ENCODE results near the gene MYH9.

The MYH9 gene

GRCh38 chr22:36284171-36284571 is 103.6 kb downstream of the MYH9 start:
- peaks cover 6% of the 10 kb centered on the region for H3F3A ChIP-seq (ENCODE audit: control insufficient read depth, insufficient read depth)

GRCh38 chr22:36282328-36282831 is 105.4 kb downstream of the MYH9 start:
- H3F3A ChIP-seq (ENCODE audit: control insufficient read depth, insufficient read depth): peaks cover 17% of the 10 kb centered on the region

More at GRCh38 chr22:36284171-36284571, 103.6 kb downstream of the MYH9 start:
- H3K4me3 ChIP-seq (ENCODE audit: low read length): no peak overlapping the region
- peaks cover 1% of the 10 kb centered on the region; the same call in 1 of the 2 replicates for H3K4me1 ChIP-seq (ENCODE audit: control insufficient read depth, low read length)
- no peak overlapping the region for H3K4me2 ChIP-seq (ENCODE audit: low read length)
- H3K27me3 ChIP-seq (ENCODE audit: control insufficient read depth, low read length): no peaks in the 10 kb centered on the region
- no peak overlapping the region for H3K27ac ChIP-seq (ENCODE audit: low read depth, low read length)
- H3K36me3 ChIP-seq (ENCODE audit: control insufficient read depth, low read length): peaks cover 78% of the 10 kb centered on the region
- peaks cover 3% of the 10 kb centered on the region for H4K20me1 ChIP-seq (ENCODE audit: control insufficient read depth, insufficient read depth, low read depth, low read length)
- H3K9me2 ChIP-seq (replicated peaks; ENCODE audit: control insufficient read depth, low read length): no peaks in the 10 kb centered on the region
- no peaks in the 10 kb centered on the region for H3K9me3 ChIP-seq (ENCODE audit: control insufficient read depth, insufficient read depth, low read length)
- TF ChIP-seq EZH2phosphoT487 (IDR thresholded peaks at IDR 0.05; ENCODE audit: borderline replicate concordance, low read length): no peak
- TF ChIP-seq CTCF (IDR thresholded peaks at IDR 0.05; ENCODE audit: low read depth, low read length, poor library complexity, severe bottlenecking): no peak
- no peaks in the 10 kb centered on the region for H3K79me2 ChIP-seq (ENCODE audit: control insufficient read depth, low read length)

GRCh38 chr22:36281781-36282327 is 105.9 kb downstream of the MYH9 start:
- Histone ChIP-seq H3K79me2 (ENCODE audit: control insufficient read depth, low read length) (no peaks in the 10 kb centered on the region), H4K20me1 (ENCODE audit: control insufficient read depth, insufficient read depth, low read depth, low read length) (peaks cover 9% of the 10 kb centered on the region), H3K36me3 (ENCODE audit: control insufficient read depth, low read length) (peaks cover 58% of the 10 kb centered on the region), H3K27ac (ENCODE audit: low read depth, low read length) (no peak overlapping the region), H3K9me3 (ENCODE audit: control insufficient read depth, insufficient read depth, low read length) (no peaks in the 10 kb centered on the region), H3K9me2 (replicated peaks; ENCODE audit: control insufficient read depth, low read length) (no peaks in the 10 kb centered on the region), H3F3A (ENCODE audit: control insufficient read depth, insufficient read depth) (peaks cover 17% of the 10 kb centered on the region), H3K27me3 (ENCODE audit: control insufficient read depth, low read length) (no peaks in the 10 kb centered on the region), H3K4me1 (ENCODE audit: control insufficient read depth, low read length) (peaks cover 17% of the 10 kb centered on the region), H3K4me3 (ENCODE audit: low read length) (no peak overlapping the region), H3K4me2 (ENCODE audit: low read length) (no peak overlapping the region)
- TF ChIP-seq CTCF (IDR thresholded peaks at IDR 0.05; ENCODE audit: low read depth, low read length, poor library complexity, severe bottlenecking) (no peak), EZH2phosphoT487 (IDR thresholded peaks at IDR 0.05; ENCODE audit: borderline replicate concordance, low read length) (no peak)

More at GRCh38 chr22:36282328-36282831, 105.4 kb downstream of the MYH9 start:
- Histone ChIP-seq H3K27ac (ENCODE audit: low read depth, low read length) (no peak overlapping the region), H3K9me3 (ENCODE audit: control insufficient read depth, insufficient read depth, low read length) (no peaks in the 10 kb centered on the region), H3K79me2 (ENCODE audit: control insufficient read depth, low read length) (no peaks in the 10 kb centered on the region), H3K4me3 (ENCODE audit: low read length) (no peak overlapping the region), H3K4me1 (ENCODE audit: control insufficient read depth, low read length) (peaks cover 17% of the 10 kb centered on the region), H3K4me2 (ENCODE audit: low read length) (no peak overlapping the region), H3K9me2 (replicated peaks; ENCODE audit: control insufficient read depth, low read length) (no peaks in the 10 kb centered on the region), H3K27me3 (ENCODE audit: control insufficient read depth, low read length) (no peaks in the 10 kb centered on the region), H4K20me1 (ENCODE audit: control insufficient read depth, insufficient read depth, low read depth, low read length) (peaks cover 9% of the 10 kb centered on the region), H3K36me3 (ENCODE audit: control insufficient read depth, low read length) (peaks cover 62% of the 10 kb centered on the region)
- TF ChIP-seq CTCF (IDR thresholded peaks at IDR 0.05; ENCODE audit: low read depth, low read length, poor library complexity, severe bottlenecking): no peak
- TF ChIP-seq EZH2phosphoT487 (IDR thresholded peaks at IDR 0.05; ENCODE audit: borderline replicate concordance, low read length): no peak

All from DOHH2 (cell line).